GM21423 (cell line): ENCODE measurements around the gene EMP1.

ENCODE experiments used
- ATAC-seq: cut with Tn5 transposase; IDR thresholded peaks from one replicate; pipeline ENCODE4 v1.9.1; 2021; ENCODE audit warnings: mild to moderate bottlenecking, moderate library complexity; ENCODE audit not compliant: unreplicated experiment

Gene EMP1

DNA sequence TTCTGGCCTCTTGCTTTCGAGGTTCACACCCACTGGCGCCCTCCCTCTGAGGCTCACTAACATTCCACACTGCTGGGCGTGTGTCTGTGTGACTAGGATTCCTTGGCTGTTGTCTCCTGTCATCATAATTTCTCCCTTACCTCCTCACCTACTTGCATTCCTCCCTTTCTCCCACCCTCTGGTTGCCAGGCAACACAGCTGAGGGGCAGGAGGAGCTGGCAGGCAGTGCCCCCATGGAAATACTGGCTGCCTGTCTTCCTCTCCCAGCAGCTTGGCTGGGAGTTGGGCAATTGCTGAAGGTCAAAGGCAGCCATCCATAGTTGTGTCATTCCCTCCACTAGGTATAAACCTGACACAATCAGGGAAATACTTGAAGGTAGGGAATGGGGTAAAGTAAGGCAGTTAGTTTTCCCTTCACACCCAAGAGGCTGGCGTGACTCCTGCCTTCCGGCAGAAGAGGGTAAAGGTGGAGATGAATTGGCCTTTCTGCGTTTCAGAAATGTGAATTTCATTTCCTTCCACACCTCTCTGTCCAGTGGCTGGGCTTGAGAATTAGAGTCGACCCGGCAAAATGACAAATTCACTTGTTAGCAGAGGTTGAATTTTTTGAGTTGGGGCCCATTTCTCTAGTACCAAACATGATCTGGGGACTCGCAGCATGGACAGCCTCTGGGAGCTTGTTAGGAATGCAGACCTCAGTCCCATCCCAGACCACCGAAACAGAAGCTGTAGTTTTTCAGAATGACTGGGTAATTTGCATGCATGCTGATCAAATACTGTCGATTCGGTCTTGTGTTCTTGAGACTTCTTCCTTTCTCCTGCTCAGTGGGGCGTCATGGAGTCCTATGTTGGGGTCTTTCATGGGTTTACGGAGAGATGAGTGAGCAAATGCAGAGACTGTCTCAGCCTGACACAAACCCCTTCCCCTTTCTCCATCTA lies 24.3 kb upstream of the EMP1 start:
- no peak for ATAC-seq

DNA sequence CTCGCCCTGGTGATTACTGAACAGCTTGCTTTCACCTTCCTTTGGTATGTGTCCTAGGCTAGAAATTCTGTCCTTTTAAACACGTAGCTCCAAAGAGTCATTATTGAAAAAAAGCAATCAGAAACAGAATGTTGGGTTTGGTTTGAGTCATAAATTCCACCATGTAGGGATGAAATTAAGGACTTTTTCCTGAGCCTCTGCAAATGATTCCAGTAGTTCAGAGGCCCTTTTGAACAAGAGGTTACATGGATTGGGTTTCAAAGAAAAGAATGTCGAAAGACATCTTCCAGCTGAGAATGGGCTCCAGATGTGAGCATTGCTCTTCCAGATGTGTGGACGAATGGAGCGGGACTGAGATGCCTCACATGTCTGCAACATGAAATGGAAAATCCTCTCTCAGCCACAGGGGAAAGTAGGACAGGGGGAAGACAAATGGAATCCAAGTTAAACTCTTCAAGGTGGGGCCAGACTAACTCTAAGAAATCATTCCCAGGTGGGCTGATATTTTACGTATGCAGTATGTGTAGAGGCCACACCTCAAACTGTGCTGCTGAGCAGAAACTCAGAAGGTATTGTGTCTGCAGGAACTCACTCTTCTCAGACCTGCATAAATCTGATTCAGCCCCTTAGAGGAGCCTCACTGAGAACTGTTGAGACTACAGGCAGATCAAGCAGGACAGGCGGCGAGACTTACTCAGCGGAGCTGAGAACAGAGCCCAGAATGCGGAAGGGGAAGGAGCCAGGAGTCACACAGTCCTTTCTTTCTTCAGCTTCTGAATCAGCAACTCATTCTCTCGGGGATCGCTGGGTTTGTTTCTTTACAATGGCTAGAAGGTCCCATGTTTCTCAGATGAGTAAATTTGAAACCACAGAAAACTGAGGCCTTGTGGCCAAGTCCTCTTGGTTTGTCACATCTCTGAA lies 23.3 kb upstream of the EMP1 start:
- peak; percentile 92 for ATAC-seq

DNA sequence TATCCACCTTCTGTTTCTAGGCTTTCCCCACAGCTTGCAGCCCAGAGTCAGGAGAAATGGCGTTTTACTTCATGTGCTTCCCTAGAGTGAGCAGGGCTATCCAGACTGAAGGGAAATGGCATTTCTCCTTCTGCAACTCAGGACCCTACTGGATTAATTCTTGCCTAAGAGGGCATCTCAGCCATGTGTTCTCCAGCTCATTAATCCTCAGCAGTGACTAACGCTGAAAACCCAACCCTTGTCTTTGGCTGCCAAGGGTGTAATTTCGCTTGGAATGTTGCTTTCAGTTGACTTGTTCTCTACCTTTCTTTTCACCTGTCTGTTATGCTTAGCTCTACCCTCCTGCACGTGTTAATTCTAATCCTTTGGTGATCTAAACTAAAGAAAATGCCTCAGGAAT lies 21.0 kb upstream of the EMP1 start:
- no peak for ATAC-seq

DNA sequence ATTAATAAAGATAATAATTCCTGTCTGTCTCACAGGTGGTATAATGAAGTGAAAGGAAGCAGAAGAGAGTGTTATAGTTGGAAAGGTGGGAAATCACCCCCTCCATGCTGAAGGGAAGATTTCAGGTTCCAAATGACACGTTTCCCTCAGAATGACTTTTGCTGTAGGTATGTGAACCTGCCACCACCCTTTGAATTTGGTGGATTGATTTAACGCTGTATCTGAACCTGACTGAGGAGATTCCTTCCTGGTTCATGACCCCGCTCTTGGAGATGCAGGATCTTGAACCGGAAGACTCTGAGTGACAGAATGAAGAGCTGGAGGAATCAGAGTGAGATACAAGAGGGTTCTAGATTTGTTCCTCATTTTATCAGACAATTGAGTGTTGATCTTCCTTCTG lies 20.3 kb upstream of the EMP1 start:
- ATAC-seq: no peak

DNA sequence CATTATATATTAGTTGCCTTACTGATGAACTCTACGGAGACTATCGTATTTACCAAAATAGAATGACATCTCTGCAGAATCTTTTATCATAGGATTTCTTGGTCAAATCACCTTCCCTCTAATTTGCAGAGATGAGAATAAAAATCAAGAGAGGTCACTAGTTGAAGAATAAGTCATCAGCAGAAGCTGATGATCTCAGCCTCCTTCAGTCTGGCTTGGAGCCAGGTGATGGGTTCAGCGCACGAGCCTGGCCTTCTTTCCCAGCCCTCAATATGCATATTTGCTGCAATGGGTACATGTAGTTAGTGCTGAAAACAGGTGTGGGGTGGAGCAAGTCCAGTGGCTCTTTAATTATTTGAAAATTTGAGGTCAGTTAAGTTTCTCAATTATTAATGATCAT lies 19.2 kb upstream of the EMP1 start:
- no peak for ATAC-seq

DNA sequence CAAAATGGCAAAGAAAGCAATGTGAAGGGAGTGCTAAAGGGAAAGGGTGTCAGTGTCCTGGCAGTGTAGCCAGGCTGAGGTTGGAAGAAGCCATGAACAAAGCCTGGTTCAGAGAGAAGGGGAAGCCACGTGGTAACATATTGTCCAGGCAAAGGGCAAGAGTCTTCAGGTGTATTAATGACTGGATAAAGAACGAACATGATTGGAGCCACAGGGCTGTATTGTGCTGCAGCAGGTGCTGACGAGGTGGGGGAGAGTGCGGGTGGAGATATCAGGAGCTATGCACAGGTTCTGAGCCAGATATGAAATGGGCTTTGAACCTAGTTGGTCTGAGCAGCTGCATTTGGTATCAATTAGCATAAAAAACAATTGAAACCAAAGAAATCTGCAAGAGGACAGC lies 18.6 kb upstream of the EMP1 start:
- ATAC-seq: no peak

DNA sequence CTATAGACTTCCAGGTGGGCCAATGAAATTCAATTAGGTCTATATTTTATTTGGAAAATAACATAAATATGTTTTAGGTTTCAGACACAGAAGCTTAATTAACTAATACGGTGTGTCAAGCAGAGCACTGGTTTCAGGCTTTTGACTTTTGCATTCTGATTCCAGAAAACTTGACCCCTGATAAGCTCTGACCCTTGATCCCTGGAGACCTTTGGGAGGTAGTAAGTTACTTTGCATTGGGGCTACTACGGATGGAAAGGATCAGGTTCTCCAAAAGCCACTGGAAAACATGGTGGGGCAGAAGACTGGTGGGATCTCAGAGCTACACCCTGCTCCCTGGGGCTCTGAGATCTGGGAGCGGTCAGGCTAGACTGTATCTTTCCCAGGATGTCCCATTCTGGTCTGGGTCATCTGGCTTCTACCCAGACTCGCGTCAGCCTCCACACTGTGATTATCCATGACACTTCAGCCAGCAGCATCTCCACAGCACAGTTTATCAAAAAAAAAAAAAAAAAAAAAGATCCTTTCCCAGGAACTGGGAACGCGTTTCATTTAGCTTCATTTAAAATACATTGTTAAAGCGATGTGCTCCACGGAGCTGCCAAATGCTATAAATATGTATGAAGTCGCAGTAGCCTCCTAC lies 17.8 kb upstream of the EMP1 start:
- ATAC-seq: no peak

DNA sequence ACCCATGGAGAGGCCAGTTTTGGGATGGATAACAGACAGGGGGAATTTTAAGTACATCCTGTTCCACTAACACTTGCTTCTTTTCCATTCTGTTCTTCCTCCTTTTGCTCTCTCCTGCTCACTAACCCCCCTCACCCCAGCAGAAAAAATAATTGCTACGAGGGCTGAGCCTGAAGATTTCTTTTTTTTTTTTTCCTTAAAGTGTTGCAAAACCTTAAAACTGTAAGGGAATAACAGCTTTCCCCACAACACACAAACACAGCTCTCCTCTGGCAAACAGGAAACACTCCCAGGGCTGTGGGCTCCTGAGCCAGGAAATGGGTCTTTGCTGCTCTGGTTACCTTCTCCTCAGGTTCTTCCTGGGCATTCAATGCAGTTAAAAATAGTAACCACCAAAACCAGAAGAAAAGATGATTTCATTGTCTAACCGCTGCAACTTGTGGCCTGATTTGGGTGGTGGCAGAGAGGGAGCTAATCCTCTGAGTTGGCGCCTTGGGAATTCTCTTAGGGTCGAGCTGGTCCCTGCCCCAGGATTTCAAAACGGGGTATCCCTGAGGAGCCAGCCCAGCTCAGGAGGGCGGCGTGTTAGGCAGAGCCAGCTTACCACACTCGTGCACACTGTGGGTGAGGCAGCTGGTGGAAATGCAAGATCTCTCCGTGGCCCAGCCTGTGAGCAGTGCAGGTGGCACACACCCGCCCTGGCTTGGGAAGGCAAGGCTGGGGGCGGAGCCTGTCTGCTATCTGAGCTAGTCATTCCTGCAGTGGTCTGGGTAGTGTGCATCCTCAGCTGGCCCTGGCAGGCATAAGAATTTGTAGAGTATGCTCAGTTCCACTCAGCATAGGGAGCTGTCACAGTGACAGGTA lies 17.1 kb upstream of the EMP1 start:
- no peak for ATAC-seq

DNA sequence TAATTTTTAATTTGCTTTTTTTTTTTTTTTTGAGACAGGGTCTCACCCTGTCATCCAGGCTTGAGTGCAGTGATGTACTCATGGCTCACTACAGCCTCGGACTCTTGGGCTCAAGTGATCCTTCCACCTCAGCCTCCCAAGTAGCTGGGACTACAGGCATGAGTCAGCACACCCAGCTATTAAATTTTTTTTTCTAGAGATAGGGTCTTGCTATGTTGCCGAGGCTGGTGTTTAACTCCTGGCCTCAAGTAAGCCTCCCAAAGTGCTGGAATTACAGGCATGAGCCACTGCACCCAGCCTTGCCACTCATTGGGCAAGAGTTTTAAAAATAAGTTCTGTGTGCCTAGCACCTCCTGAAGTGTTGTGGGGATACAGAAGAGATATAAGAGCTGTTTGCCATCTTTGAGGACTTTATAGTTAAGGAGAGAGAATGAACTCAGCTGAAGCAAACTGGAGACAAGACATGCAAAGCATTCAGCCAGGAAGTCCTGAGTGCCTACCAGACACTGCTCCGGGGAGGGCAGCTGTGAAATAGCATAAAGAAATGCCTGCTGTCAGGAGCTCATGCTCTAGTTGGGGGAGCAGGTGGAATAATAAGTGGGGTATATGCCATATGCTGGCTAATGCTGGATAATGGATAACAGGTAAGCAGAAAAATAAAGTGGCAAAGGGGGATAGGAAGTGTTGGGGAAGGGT lies 15.0 kb upstream of the EMP1 start:
- no peak for ATAC-seq

DNA sequence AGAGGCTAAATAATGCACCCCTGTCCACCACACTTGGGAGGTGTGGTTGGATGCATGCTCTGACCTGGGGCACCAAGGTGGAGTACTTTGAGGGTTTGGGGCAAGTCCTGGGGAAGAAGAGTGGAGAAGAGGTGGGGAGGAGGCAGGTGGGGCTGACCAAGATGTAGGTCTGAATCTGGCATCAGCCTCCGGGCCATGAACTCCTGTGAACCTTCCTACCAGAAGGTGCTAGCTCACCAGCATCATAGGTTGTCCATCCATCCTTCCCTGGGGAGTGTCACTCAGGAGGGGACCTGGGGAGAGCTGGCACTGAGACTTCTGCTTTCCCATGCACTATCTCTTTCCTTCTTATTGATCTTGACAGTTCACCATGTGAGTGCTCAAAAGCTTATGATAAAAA lies 13.6 kb upstream of the EMP1 start:
- no peak for ATAC-seq

DNA sequence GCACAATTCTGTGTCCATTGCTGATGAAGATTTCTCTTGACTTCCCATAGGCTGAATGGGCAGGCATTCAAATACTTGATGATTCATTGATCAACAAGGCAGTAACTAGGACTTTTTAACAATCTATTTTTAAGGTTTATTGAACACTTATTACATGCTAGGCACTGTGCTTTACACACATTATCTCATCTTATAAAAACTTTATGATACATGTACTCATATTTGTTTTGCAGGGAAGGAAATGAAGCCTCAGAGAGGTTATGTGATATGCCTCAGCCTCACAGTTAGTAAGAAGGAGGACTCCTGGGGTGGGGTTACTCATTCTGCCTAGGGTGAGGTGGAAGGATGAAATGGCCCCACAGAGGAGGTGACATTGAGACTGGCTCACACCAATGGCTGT lies 12.9 kb upstream of the EMP1 start:
- ATAC-seq: no peak

DNA sequence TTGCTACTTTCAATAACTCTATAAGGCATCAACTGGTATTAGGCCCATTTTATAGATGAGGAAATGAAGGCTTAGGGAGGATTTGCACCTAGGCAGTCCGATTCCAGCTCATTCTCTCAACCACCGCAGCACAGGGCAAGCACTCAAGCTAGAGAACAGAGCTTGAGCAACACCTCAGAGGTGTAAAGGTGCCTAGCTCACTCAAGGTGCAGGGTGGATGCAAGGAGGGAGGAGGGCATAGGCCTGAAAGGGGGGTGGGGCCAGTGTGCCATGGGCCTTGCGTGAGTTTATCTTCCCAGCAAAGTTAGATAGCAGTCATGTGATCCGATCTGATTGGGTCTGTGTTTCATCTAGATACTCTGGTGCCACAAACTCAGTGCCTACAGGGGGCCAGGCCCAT lies 10.2 kb upstream of the EMP1 start:
- ATAC-seq: no peak

DNA sequence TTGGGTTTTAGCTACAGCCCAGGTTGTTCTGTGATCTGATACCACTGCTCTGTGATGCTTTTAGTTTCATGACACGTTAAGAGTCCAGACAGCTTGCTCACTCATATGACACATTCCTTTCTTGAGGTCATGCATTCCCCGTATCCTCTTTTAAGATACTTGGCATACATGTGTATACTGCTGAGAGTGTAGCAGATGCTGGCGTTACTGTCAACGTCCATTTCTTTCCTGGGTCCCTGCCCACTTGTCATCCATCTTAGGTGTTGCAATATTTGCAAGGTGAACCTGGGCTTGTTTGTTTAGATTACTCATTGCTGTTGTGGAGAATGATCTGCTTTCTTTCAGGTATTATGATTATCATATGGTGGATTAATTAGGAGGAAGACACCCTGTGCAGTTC lies 9.1 kb upstream of the EMP1 start:
- no peak for ATAC-seq

DNA sequence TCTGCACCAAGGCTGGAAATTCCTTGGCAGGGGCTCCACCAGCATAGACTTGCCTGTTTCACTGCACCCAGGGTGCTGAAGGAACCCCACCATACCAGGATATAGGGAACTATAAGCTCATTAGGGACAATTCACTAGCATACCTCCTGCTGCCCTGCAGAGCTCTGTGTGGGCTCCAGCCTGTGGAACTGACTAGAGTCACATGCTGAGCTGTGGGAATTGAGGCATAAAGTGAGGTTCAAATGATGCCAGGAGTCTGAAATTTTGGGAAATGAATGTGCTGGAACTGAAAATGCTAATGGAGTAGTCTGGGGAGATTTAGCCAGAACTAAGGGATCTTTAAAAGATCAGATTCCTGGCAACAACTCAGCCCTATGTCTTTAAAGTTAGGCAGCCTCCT lies 7.3 kb upstream of the EMP1 start:
- ATAC-seq: no peak

DNA sequence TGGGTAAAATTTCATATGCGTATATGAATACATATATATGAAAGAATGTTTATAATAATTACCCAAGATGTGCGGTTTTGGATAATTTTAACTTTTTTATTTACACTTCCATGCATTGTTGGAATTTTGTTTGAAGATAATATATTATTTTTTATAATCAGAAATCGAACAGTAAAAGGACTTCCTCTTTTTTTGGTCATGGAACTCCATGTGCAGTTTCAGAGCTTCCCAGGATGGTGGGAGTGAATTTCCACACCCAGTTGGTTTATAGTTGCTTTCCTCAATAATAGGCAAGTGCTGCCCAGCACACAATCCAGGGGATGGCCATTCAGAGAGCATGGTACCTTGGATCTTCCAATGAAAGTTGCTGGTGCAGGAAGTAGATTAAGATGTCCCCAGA lies 6.3 kb upstream of the EMP1 start:
- no peak for ATAC-seq

DNA sequence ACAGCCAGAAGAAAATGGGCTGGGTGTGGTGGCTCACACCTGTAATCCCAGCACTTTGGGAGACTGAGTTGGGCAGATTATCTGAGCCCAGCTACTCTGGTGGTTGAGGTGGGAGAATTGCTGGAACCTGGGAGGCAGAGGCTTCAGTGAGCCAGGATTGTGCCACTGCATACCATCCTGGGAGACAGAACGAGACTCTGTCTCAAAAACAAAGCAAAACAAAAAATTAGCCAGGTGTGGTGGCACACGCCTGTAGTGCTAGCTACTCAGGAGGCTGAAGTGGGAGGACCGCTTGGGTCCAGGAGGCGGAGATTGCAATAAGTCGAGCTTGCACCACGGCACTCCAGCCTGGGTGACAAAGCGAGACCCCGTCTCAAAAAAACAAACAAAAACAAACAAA lies 3.8 kb upstream of the EMP1 start:
- no peak for ATAC-seq

DNA sequence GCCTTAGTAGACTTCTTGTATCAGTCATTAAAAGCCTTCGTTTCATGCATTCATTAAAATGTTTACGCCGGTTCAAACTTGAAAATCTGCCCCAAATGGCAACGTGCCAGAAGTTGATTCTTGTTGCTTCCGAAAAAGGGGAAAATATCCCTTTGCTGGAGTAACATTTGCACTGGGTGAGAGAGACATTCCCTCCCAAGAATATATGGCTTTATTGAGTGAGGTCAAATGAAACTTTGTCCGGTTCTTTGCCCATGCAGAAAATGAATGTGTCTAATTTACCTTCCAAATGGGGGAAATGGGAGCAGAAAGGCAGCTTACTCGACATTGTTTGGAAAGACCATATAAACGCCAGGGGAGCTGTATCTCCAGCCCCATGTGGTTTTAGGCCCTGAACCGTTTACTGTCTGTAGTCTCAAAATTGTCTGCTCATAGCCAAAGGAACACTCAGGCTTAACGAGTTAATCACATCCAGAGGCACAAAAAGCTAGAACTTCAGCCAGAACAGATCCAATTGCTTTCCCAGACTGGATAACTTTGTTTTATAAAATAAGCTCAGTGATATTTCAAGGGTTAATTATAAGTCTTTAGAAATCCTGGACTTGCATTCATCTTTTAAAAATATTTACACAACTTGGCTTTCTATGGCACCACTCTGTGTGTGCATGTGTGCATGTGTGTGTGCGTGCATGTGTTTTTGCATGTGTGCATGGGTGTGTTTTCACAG lies 2.9 kb upstream of the EMP1 start:
- ATAC-seq: no peak

DNA sequence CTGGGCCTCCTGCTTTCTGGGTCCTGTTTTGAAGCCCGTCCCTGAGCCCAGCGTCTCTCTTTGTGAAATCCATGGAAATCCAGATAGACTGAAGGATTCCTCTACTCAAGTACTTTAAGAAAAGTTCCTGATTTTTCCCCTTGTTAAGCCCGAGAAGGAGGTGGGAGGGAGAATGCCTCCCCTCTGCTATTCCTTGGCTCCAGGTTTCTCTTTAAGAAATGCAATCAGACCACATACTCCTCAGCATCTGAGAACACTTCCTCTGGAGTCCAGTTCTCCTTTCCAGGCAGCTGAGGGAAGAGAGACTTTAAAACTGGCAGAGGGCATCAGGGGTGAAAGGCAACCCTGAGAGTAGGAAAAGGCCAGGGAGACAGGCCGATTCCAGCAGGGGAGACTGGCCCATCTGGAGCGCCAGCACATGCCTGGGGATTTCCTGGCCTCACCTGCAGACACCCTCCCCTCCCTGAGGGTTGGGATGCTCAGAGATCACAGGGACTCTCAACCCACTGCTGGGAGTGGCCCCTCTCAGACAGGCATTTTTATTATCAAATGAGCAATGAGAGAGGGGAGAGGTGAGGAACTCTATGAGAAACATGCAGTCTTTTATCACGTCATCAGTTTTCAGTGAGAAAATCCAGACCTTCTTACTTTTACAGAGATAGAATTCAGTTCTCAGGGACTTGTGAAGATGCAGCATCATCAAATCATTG lies 2.0 kb upstream of the EMP1 start:
- ATAC-seq: no peak

DNA sequence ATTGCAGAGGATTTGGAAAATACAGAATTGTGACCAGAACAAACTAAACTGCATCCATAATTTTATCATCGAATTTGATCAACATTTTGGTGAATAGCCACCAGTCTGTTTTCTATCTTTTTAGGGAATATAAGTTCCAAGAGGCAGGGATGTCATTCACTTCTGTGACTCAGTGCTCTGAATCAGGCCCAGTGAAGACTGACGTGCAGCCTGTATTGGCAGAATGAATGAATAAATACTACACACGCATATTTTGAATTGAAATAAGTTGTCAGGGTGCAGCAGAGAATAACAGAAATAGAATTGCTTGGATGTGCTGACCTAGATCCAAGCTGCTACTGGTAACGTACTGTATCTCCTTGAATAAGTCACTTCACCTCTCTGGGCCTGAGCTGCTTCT lies 1.3 kb upstream of the EMP1 start:
- no peak for ATAC-seq
